ENCODE measurements around the gene UTP20. TPM values are rescaled to one million over a fixed set of nuclear protein-coding genes. Genes with fewer than 3 reads are reported as not detected.

UTP20 gene
- total RNA-seq, 1 donor from 2014 or later = 17.0 TPM

GRCh38 chr12:101299346-101299745 lies 19.4 kb downstream of the UTP20 start:
- Mint-ChIP-seq H3K4me1 (no peaks in the 10 kb centered on the region), H3K36me3 (peaks cover 34% of the 10 kb centered on the region), H3K27ac (no peak overlapping the region), H3K27me3 (ENCODE audit: low read depth) (no peaks in the 10 kb centered on the region), H3K4me3 (no peak overlapping the region), H3K9me3 (no peaks in the 10 kb centered on the region)
- TF ChIP-seq CTCF (IDR thresholded peaks at IDR 0.05; ENCODE audit: unreplicated experiment) = no peak
- no peak for DNase-seq (ENCODE audit: low spot score in 2 of 2, unreplicated experiment in 2 of 2)

GRCh38 chr12:101299931-101300330 lies 20.0 kb downstream of the UTP20 start:
- Mint-ChIP-seq H3K27ac (no peak overlapping the region), H3K36me3 (peaks cover 35% of the 10 kb centered on the region)
- DNase-seq (ENCODE audit: low spot score in 2 of 2, unreplicated experiment in 2 of 2) = no peak

GRCh38 chr12:101302741-101303140 lies 22.8 kb downstream of the UTP20 start:
- no peak overlapping the region for H3K27ac Mint-ChIP-seq
- no peak overlapping the region for H3K4me3 Mint-ChIP-seq
- no peak for DNase-seq (ENCODE audit: low spot score in 2 of 2, unreplicated experiment in 2 of 2)
- H3K4me1 Mint-ChIP-seq = no peaks in the 10 kb centered on the region
- H3K27me3 Mint-ChIP-seq (ENCODE audit: low read depth) = no peaks in the 10 kb centered on the region
- no peak for TF ChIP-seq CTCF (IDR thresholded peaks at IDR 0.05; ENCODE audit: unreplicated experiment)
- peaks cover 42% of the 10 kb centered on the region for H3K36me3 Mint-ChIP-seq
- H3K9me3 Mint-ChIP-seq = no peaks in the 10 kb centered on the region

More at GRCh38 chr12:101299931-101300330, 20.0 kb downstream of the UTP20 start:
- TF ChIP-seq CTCF (IDR thresholded peaks at IDR 0.05; ENCODE audit: unreplicated experiment) = no peak
- Mint-ChIP-seq H3K27me3 (ENCODE audit: low read depth) (no peaks in the 10 kb centered on the region), H3K4me1 (no peaks in the 10 kb centered on the region), H3K9me3 (no peaks in the 10 kb centered on the region), H3K4me3 (no peak overlapping the region)

- Mint-ChIP-seq H3K9me3 (no peaks in the 10 kb centered on the region), H3K36me3 (peaks cover 32% of the 10 kb centered on the region), H3K4me3 (no peak overlapping the region), H3K4me1 (no peaks in the 10 kb centered on the region), H3K27ac (no peak overlapping the region), H3K27me3 (ENCODE audit: low read depth) (no peaks in the 10 kb centered on the region)
- TF ChIP-seq CTCF (IDR thresholded peaks at IDR 0.05; ENCODE audit: unreplicated experiment) = no peak
- no peak for DNase-seq (ENCODE audit: low spot score in 2 of 2, unreplicated experiment in 2 of 2)
Observed at GRCh38 chr12:101305226-101305779, 25.4 kb downstream of the UTP20 start.

- peaks cover 32% of the 10 kb centered on the region for H3K36me3 Mint-ChIP-seq
- DNase-seq (ENCODE audit: low spot score in 2 of 2, unreplicated experiment in 2 of 2) = no peak
- H3K9me3 Mint-ChIP-seq = no peaks in the 10 kb centered on the region
- TF ChIP-seq CTCF (IDR thresholded peaks at IDR 0.05; ENCODE audit: unreplicated experiment) = no peak
- no peaks in the 10 kb centered on the region for H3K4me1 Mint-ChIP-seq
- H3K27me3 Mint-ChIP-seq (ENCODE audit: low read depth) = no peaks in the 10 kb centered on the region
- H3K4me3 Mint-ChIP-seq = no peak overlapping the region
- H3K27ac Mint-ChIP-seq = no peak overlapping the region
Observed at GRCh38 chr12:101305794-101306193, 25.9 kb downstream of the UTP20 start.

GRCh38 chr12:101322480-101322879 lies 42.6 kb downstream of the UTP20 start:
- H3K4me3 Mint-ChIP-seq = no peak overlapping the region
- no peaks in the 10 kb centered on the region for H3K27me3 Mint-ChIP-seq (ENCODE audit: low read depth)
- no peak for TF ChIP-seq CTCF (IDR thresholded peaks at IDR 0.05; ENCODE audit: unreplicated experiment)
- peaks cover 5% of the 10 kb centered on the region for H3K4me1 Mint-ChIP-seq
- peaks cover 12% of the 10 kb centered on the region for H3K36me3 Mint-ChIP-seq
- H3K27ac Mint-ChIP-seq = no peak overlapping the region
- DNase-seq (ENCODE audit: low spot score in 2 of 2, unreplicated experiment in 2 of 2) = no peak
- no peaks in the 10 kb centered on the region for H3K9me3 Mint-ChIP-seq

All from mesothelial cell of epicardium (in vitro differentiated cells).